Ishikawa (cell line): ENCODE measurements around the gene RFWD3.
A peak's percentile ranks its signal among the peaks of the same experiment; 100 is the strongest.

Experiments
- CEBPB ChIP-seq: IDR thresholded peaks from 2 replicates; pipeline ENCODE4 v1.6.1; 2012
- CREB1 ChIP-seq: IDR thresholded peaks from 2 replicates; pipeline ENCODE4 v1.6.1; 2012; ENCODE audit warnings: low read depth
- EGR1 ChIP-seq: IDR thresholded peaks from 2 replicates; pipeline ENCODE4 v1.6.1; 2012
- EP300 ChIP-seq: IDR thresholded peaks from 2 replicates; pipeline ENCODE4 v1.6.1; 2012; ENCODE audit warnings: borderline replicate concordance
- FOXM1 ChIP-seq: IDR thresholded peaks from 2 replicates; pipeline ENCODE4 v1.6.1; 2012; ENCODE audit warnings: low read depth, borderline replicate concordance
- NFIC ChIP-seq: IDR thresholded peaks from 2 replicates; pipeline ENCODE4 v1.6.1; 2012
- RAD21 ChIP-seq: IDR thresholded peaks from 2 replicates; pipeline ENCODE4 v1.6.1; 2012; ENCODE audit warnings: low read depth
- TAF1 ChIP-seq: IDR thresholded peaks from 2 replicates; pipeline ENCODE4 v1.6.1; 2012; ENCODE audit warnings: low read depth, mild to moderate bottlenecking
- TCF12 ChIP-seq: IDR thresholded peaks from 2 replicates; pipeline ENCODE4 v1.6.1; 2012; ENCODE audit warnings: low read depth
- TEAD4 ChIP-seq: IDR thresholded peaks from 2 replicates; pipeline ENCODE4 v1.6.1; 2012
- YY1 ChIP-seq: IDR thresholded peaks from 2 replicates; pipeline ENCODE4 v1.6.1; 2012; ENCODE audit warnings: low read depth
- ZBTB7A ChIP-seq: IDR thresholded peaks from 2 replicates; pipeline ENCODE4 v1.6.1; 2012; ENCODE audit warnings: low read depth
- TF ChIP-seq, protein P1 (sequence below): IDR thresholded peaks from 2 replicates; pipeline ENCODE4 v1.6.1; 2012
- TF ChIP-seq, protein P2 (sequence below): IDR thresholded peaks from 2 replicates; pipeline ENCODE4 v1.6.1; 2012; ENCODE audit warnings: low read depth, mild to moderate bottlenecking
- TF ChIP-seq, protein P3 (sequence below): IDR thresholded peaks from 2 replicates; pipeline ENCODE4 v1.6.1; 2012

The RFWD3 gene

DNA sequence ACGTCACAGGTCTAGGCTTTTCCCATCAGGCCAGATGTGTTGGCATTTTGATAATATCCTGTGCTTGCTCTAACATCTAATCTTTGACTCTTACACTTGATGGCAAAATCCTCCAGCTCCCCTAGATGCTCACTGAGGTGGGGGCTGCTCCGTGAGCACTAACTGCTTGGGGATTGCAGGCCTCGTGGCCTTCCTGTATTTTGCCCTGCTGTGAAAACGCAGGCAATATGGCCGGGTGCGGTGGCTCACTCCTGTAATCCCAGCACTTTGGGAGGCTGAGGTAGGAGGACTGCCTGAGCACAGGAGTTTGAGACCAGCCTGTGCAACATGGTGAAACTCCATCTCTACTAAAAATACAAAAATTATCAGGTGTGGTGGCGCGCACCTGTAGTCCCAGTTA, 43.7 kb upstream of the RFWD3 start:
- TF ChIP-seq, protein P1, sequence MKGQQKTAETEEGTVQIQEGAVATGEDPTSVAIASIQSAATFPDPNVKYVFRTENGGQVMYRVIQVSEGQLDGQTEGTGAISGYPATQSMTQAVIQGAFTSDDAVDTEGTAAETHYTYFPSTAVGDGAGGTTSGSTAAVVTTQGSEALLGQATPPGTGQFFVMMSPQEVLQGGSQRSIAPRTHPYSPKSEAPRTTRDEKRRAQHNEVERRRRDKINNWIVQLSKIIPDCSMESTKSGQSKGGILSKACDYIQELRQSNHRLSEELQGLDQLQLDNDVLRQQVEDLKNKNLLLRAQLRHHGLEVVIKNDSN = no peak
- TF ChIP-seq TEAD4 (no peak), CREB1 (no peak), EP300 (no peak), CEBPB (no peak), RAD21 (no peak), EGR1 (no peak), TAF1 (no peak), ZBTB7A (no peak), TCF12 (no peak), FOXM1 (no peak), NFIC (no peak), YY1 (no peak)
- TF ChIP-seq, protein P2, sequence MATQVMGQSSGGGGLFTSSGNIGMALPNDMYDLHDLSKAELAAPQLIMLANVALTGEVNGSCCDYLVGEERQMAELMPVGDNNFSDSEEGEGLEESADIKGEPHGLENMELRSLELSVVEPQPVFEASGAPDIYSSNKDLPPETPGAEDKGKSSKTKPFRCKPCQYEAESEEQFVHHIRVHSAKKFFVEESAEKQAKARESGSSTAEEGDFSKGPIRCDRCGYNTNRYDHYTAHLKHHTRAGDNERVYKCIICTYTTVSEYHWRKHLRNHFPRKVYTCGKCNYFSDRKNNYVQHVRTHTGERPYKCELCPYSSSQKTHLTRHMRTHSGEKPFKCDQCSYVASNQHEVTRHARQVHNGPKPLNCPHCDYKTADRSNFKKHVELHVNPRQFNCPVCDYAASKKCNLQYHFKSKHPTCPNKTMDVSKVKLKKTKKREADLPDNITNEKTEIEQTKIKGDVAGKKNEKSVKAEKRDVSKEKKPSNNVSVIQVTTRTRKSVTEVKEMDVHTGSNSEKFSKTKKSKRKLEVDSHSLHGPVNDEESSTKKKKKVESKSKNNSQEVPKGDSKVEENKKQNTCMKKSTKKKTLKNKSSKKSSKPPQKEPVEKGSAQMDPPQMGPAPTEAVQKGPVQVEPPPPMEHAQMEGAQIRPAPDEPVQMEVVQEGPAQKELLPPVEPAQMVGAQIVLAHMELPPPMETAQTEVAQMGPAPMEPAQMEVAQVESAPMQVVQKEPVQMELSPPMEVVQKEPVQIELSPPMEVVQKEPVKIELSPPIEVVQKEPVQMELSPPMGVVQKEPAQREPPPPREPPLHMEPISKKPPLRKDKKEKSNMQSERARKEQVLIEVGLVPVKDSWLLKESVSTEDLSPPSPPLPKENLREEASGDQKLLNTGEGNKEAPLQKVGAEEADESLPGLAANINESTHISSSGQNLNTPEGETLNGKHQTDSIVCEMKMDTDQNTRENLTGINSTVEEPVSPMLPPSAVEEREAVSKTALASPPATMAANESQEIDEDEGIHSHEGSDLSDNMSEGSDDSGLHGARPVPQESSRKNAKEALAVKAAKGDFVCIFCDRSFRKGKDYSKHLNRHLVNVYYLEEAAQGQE = no peak
- TF ChIP-seq, protein P3, sequence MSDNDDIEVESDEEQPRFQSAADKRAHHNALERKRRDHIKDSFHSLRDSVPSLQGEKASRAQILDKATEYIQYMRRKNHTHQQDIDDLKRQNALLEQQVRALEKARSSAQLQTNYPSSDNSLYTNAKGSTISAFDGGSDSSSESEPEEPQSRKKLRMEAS = no peak

DNA sequence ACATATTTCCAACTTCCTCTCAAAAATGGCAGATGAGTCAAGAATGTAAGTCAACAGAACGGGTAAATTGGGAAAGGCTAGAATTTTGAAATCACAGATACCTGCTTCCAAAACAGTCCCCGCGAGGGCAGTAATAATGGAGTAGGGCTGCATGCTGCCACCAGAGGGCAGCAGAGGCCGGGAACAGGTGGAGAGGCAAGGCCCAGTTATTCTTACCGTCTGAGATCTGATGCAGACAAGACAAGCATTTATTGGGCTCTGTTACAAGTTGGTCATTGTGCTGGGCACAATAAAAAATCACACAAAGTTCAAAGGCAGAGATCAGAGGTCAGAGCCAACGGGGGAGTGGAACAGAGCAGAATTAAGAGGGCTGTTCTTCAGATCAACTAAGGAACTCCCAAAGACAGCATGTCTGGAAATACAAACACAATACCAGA, 42.8 kb upstream of the RFWD3 start:
- TF ChIP-seq, protein P2 = no peak
- peak; percentile 95 for TF ChIP-seq RAD21

DNA sequence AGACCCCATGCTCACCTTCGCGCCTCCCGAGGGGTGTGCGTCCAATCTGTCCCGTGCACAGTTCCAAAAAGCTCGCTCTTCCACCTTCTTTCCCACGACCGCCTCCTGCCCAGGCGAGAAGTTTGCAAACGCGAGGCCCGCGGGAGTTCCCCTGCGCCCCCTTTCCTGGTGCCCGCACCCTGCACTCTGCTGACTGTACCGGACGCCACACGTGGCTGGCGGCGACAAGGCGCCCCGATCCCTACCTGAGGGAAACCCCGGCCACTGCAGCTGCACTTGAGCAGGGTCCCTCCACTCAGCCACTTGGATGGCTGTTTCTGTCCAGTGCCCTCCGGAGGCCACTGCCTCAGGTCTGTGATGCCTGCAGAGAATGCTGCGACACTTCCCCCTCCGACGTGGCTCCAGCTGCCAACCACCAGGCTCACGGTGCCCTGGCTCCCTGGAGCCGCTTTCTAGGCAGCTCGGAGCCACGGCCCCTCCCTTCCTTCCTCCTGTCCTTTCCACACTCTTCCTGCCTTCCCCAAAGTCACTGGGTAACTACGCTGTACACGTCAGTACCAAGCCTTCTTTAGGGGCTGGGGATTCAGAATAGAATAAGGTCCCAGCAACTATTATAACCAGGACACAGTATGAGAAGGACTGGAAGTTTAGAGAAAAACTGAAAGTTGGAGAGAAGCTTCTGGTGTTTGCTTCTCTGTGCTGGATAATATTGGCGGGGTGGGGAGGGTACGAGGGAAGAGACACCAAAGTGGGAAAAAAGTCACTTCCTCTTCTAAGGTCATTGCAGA, 34.0 kb upstream of the RFWD3 start, which contains the start of gene MLKL:
Gene MLKL (minus strand): TSS at position 425 of the 788 bp plus-strand sequence. CDS start 5,105 bp downstream, outside the sequence.
- TF ChIP-seq, protein P3 = peak; percentile 65; the same call in 1 of the 2 replicates
- TF ChIP-seq TEAD4 = no peak

DNA sequence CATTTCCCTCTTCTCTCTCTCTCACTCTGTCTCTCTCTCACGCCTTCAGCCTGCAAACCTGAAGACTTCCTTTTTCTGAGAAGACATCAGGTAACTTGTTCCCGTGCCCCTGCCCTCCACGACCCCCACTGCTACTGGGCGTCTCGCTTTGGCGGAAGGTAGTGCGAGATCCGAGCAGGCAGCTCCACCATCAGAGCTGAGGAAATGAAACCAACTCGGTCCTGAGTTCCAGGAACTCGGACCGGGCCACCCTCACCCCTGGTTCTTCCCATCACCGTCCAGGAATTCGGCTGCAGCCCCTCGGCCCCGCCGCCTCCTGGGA, 33.4 kb upstream of the RFWD3 start:
- TF ChIP-seq EP300 = no peak

DNA sequence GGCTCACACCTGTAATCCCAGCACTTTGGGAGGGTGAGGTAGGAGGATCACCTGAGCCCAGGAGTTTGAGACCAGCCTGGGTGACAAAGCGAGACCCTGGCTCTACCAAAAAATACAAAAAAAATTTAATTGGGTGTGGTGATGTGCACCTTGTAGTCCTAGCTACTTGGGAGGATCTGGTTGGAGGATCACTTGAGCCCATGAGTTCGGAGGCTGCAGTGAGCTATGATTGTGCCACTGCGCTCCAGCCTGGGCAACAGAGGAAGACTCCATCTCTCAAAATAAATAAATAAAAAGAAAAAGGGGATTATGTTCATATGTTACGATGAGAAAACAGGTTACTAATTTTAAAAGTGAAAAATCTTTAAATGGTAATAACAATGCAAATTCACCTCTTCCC, 33.0 kb upstream of the RFWD3 start:
- TF ChIP-seq FOXM1 = no peak

DNA sequence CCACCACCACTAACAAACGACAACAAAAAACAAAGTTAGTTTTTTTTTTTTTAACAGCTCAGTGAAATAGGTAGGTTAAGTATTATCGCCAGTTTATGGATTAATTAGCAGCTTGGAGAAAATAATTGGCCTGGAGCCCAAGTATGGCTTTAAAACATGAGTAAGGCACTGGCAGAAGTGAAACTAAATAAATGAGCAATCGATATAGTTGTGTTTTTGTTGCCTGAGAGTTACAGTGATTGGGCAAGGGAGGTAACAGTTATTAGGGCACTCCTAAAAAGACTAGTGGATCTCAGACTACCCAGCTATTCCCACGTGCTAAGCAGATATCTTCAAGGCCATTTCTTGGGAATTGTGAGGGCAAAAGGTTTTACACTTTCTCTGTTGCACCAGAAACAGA, 31.5 kb upstream of the RFWD3 start:
- TF ChIP-seq EP300 (no peak), CEBPB (no peak), CREB1 (no peak), EGR1 (no peak), NFIC (no peak), TAF1 (no peak), ZBTB7A (no peak)
- TF ChIP-seq, protein P2 = no peak
- TF ChIP-seq, protein P1 = no peak
